Measurements from ENCODE around the gene TSPAN16. TPM values are rescaled to one million over a fixed set of nuclear protein-coding genes. Genes with fewer than 3 reads are reported as not detected.

TSPAN16 gene
- total RNA-seq, 2 donors from 2014 or later: 4.2 TPM; not detected in 1

- Histone ChIP-seq H3K4me3 (no peak overlapping the region), H3K9me3 (no peaks in the 10 kb centered on the region), H3K27me3 (replicated peaks; ENCODE audit: insufficient read depth) (no peaks in the 10 kb centered on the region), H3K27ac (no peak overlapping the region), H3K36me3 (peaks cover 0 to 3% of the 10 kb centered on the region in 2 donors), H3K4me1 (replicated peaks) (no peaks in the 10 kb centered on the region)
- DNase-seq (ENCODE audit: low spot score): no peak
- WGBS: 83% methylated on average over 10 of the region's 10 CpGs
- intact Hi-C loops (cut with DNase I): no loop called here
- no peak for TF ChIP-seq POLR2A (IDR thresholded peaks at IDR 0.05)
- no peak for TF ChIP-seq CTCF (IDR thresholded peaks at IDR 0.05)
- no peak for TF ChIP-seq POLR2AphosphoS5 (IDR thresholded peaks at IDR 0.05)
Observed at GRCh38 chr19:11363881-11364280, 67.9 kb downstream of the TSPAN16 start.

- Histone ChIP-seq H3K27me3 (replicated peaks; ENCODE audit: insufficient read depth) (no peaks in the 10 kb centered on the region), H3K36me3 (peaks cover 0 to 5% of the 10 kb centered on the region in 2 donors), H3K27ac (no peak overlapping the region), H3K4me1 (replicated peaks) (no peaks in the 10 kb centered on the region), H3K9me3 (no peaks in the 10 kb centered on the region), H3K4me3 (no peak overlapping the region)
- intact Hi-C loops (cut with DNase I): no loop called here
- no peak for DNase-seq (ENCODE audit: low spot score)
- TF ChIP-seq POLR2AphosphoS5 (IDR thresholded peaks at IDR 0.05) (no peak), POLR2A (IDR thresholded peaks at IDR 0.05) (no peak), CTCF (IDR thresholded peaks at IDR 0.05) (no peak)
- WGBS: 87% methylated on average over 26 of the region's 28 CpGs
Observed at GRCh38 chr19:11364296-11364904, 68.4 kb downstream of the TSPAN16 start.

GRCh38 chr19:11364935-11365334 is 69.0 kb downstream of the TSPAN16 start:
- H3K4me1 ChIP-seq (replicated peaks): no peaks in the 10 kb centered on the region
- DNase-seq (ENCODE audit: low spot score): no peak
- H3K9me3 ChIP-seq: no peaks in the 10 kb centered on the region
- TF ChIP-seq CTCF (IDR thresholded peaks at IDR 0.05) (no peak), POLR2A (IDR thresholded peaks at IDR 0.05) (no peak), POLR2AphosphoS5 (IDR thresholded peaks at IDR 0.05) (no peak)
- H3K4me3 ChIP-seq: no peak overlapping the region
- H3K27me3 ChIP-seq (replicated peaks; ENCODE audit: insufficient read depth): no peaks in the 10 kb centered on the region
- H3K27ac ChIP-seq: no peak overlapping the region
- peaks cover 0 to 5% of the 10 kb centered on the region in 2 donors for H3K36me3 ChIP-seq
- 55% methylated on average over 5 of the region's 5 CpGs for WGBS
- intact Hi-C loops (cut with DNase I): no loop called here

Other genes starting within 250 kb of the TSPAN16 start
- 10 to 100 TPM; 17.4 to 41.5 TPM for gene LDLR, start 206.7 kb upstream of the TSPAN16 start, total RNA-seq
- gene SPC24, start 140.4 kb upstream of the TSPAN16 start, total RNA-seq: 1 to 10 TPM in 1 of 2 donors, under 1 TPM in 1; 0.73 to 5.0 TPM
- gene KANK2, start 98.6 kb upstream of the TSPAN16 start, total RNA-seq: 100 to 1,000 TPM; 150 to 370 TPM
- gene ANGPTL8, start 56.5 kb upstream of the TSPAN16 start, total RNA-seq: not detected
- gene DOCK6, start 33.6 kb upstream of the TSPAN16 start, total RNA-seq: 10 to 100 TPM; 21.6 to 38.7 TPM
- 10 to 100 TPM; 33.9 to 81.2 TPM for gene RAB3D, start 43.5 kb downstream of the TSPAN16 start, total RNA-seq
- gene TMEM205, start 50.1 kb downstream of the TSPAN16 start, total RNA-seq: 100 to 1,000 TPM; 219 to 541 TPM
- gene CCDC159, start 50.4 kb downstream of the TSPAN16 start, total RNA-seq: 10 to 100 TPM; 51.5 to 52.4 TPM
- 10 to 100 TPM; 33.9 to 86.1 TPM for gene PLPPR2, start 59.3 kb downstream of the TSPAN16 start, total RNA-seq
- 1 to 10 TPM; 4.1 to 6.3 TPM for gene SWSAP1, start 78.5 kb downstream of the TSPAN16 start, total RNA-seq
- 1 to 10 TPM; 6.8 to 8.1 TPM for gene EPOR, start 88.2 kb downstream of the TSPAN16 start, total RNA-seq
- 1 to 10 TPM; 5.1 to 8.6 TPM for gene RGL3, start 123.2 kb downstream of the TSPAN16 start, total RNA-seq
- gene ODAD3, start 139.0 kb downstream of the TSPAN16 start, total RNA-seq: 1 to 10 TPM; 1.3 to 2.7 TPM
- 100 to 1,000 TPM; 229 to 238 TPM for gene PRKCSH, start 139.5 kb downstream of the TSPAN16 start, total RNA-seq
- 1 to 10 TPM in 1 of 2 donors, under 1 TPM in 1; 0.57 to 1.5 TPM for gene ELAVL3, start 184.9 kb downstream of the TSPAN16 start, total RNA-seq
- 10 to 100 TPM; 11.2 to 25.8 TPM for gene ZNF653, start 209.7 kb downstream of the TSPAN16 start, total RNA-seq
- 10 to 100 TPM; 93.0 to 94.7 TPM for gene ECSIT, start 233.0 kb downstream of the TSPAN16 start, total RNA-seq
- gene CNN1, start 242.7 kb downstream of the TSPAN16 start, total RNA-seq: 100 to 1,000 TPM; 426 to 525 TPM